ENCODE results near the gene FILIP1L. TPM values are rescaled to one million over a fixed set of nuclear protein-coding genes. Genes with fewer than 3 reads are reported as not detected.

FILIP1L gene
- total RNA-seq, 1 donor from 2014 or later = 19.4 TPM

GRCh38 chr3:99856437-99857220 is 257.7 kb downstream of the FILIP1L start:
- TF ChIP-seq, protein P1, sequence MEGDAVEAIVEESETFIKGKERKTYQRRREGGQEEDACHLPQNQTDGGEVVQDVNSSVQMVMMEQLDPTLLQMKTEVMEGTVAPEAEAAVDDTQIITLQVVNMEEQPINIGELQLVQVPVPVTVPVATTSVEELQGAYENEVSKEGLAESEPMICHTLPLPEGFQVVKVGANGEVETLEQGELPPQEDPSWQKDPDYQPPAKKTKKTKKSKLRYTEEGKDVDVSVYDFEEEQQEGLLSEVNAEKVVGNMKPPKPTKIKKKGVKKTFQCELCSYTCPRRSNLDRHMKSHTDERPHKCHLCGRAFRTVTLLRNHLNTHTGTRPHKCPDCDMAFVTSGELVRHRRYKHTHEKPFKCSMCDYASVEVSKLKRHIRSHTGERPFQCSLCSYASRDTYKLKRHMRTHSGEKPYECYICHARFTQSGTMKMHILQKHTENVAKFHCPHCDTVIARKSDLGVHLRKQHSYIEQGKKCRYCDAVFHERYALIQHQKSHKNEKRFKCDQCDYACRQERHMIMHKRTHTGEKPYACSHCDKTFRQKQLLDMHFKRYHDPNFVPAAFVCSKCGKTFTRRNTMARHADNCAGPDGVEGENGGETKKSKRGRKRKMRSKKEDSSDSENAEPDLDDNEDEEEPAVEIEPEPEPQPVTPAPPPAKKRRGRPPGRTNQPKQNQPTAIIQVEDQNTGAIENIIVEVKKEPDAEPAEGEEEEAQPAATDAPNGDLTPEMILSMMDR (IDR thresholded peaks at IDR 0.05; ENCODE audit: unreplicated experiment) = no peak
- Mint-ChIP-seq H3K27me3 (no peaks in the 10 kb centered on the region), H3K9me3 (ENCODE audit: low read depth) (no peaks in the 10 kb centered on the region), H3K27ac (no peak overlapping the region), H3K36me3 (ENCODE audit: insufficient read depth) (peaks cover 3% of the 10 kb centered on the region), H3K4me3 (ENCODE audit: low read depth) (no peak overlapping the region), H3K4me1 (ENCODE audit: low read depth) (peaks cover 21% of the 10 kb centered on the region)
- DNase-seq (ENCODE audit: low spot score, unreplicated experiment) = no peak

GRCh38 chr3:99855900-99856299 is 258.4 kb downstream of the FILIP1L start:
- peaks cover 21% of the 10 kb centered on the region for H3K4me1 Mint-ChIP-seq (ENCODE audit: low read depth)

GRCh38 chr3:99854756-99855298 is 259.5 kb downstream of the FILIP1L start:
- Mint-ChIP-seq H3K4me1 (ENCODE audit: low read depth) (peaks cover 21% of the 10 kb centered on the region), H3K27ac (no peak overlapping the region), H3K9me3 (ENCODE audit: low read depth) (no peaks in the 10 kb centered on the region), H3K36me3 (ENCODE audit: insufficient read depth) (peaks cover 1% of the 10 kb centered on the region), H3K4me3 (ENCODE audit: low read depth) (no peak overlapping the region), H3K27me3 (no peaks in the 10 kb centered on the region)
- TF ChIP-seq, protein P1 (IDR thresholded peaks at IDR 0.05; ENCODE audit: unreplicated experiment) = no peak
- no peak for DNase-seq (ENCODE audit: low spot score, unreplicated experiment)

More at GRCh38 chr3:99855900-99856299, 258.4 kb downstream of the FILIP1L start:
- Mint-ChIP-seq H3K27me3 (no peaks in the 10 kb centered on the region), H3K9me3 (ENCODE audit: low read depth) (no peaks in the 10 kb centered on the region), H3K4me3 (ENCODE audit: low read depth) (no peak overlapping the region), H3K27ac (no peak overlapping the region), H3K36me3 (ENCODE audit: insufficient read depth) (peaks cover 1% of the 10 kb centered on the region)
- TF ChIP-seq, protein P1 (IDR thresholded peaks at IDR 0.05; ENCODE audit: unreplicated experiment) = no peak
- no peak for DNase-seq (ENCODE audit: low spot score, unreplicated experiment)

DNA sequence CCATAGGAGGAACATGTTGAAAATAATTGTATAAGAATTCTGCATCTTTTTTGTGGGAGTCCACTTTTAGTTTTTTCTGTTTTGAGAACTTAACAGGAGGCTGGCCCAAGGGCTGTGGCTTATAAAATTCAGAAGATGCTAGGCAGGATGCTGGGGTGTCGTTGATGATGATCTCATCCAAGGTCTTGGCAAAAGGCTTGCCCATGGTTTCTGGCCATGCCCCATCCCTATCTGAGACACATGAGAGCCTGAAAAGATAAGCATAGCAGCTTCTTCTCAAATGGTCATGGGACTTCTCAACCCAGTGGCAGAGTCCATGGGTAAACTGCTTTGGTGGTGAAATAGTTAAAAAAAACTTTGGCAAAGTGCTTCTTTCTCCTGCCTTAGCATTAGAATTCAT is 261.4 kb downstream of the FILIP1L start:
- Mint-ChIP-seq H3K4me3 (ENCODE audit: low read depth) (no peak overlapping the region), H3K4me1 (ENCODE audit: low read depth) (peaks cover 21% of the 10 kb centered on the region), H3K9me3 (ENCODE audit: low read depth) (no peaks in the 10 kb centered on the region), H3K27me3 (no peaks in the 10 kb centered on the region), H3K36me3 (ENCODE audit: insufficient read depth) (peaks cover 7% of the 10 kb centered on the region), H3K27ac (no peak overlapping the region)
- no peak for DNase-seq (ENCODE audit: low spot score, unreplicated experiment)
- TF ChIP-seq, protein P1 (IDR thresholded peaks at IDR 0.05; ENCODE audit: unreplicated experiment) = no peak

- H3K4me3 Mint-ChIP-seq (ENCODE audit: low read depth) = no peak overlapping the region
Observed at GRCh38 chr3:99851955-99852354, 262.3 kb downstream of the FILIP1L start.

More at GRCh38 chr3:99851955-99852354, 262.3 kb downstream of the FILIP1L start:
- no peak for DNase-seq (ENCODE audit: low spot score, unreplicated experiment)
- Mint-ChIP-seq H3K27ac (no peak overlapping the region), H3K27me3 (no peaks in the 10 kb centered on the region), H3K4me1 (ENCODE audit: low read depth) (peaks cover 20% of the 10 kb centered on the region), H3K36me3 (ENCODE audit: insufficient read depth) (peaks cover 7% of the 10 kb centered on the region), H3K9me3 (ENCODE audit: low read depth) (no peaks in the 10 kb centered on the region)
- TF ChIP-seq, protein P1 (IDR thresholded peaks at IDR 0.05; ENCODE audit: unreplicated experiment) = no peak

Measured in progenitor cell of endocrine pancreas (in vitro differentiated cells).